G401.6 (cell line): ENCODE data around the gene TATDN2.
"Not testable (repeated sequence)": the region's sequence is repeated elsewhere in the genome, so short reads cannot be mapped to it uniquely, and the experiment has no call there.

Experiments used
- FAIRE-seq: peaks from 2 replicates; lab custom pipeline; 2012; peaks lifted over from hg19 to GRCh38; lab: Jason Lieb, UNC

TATDN2 gene

DNA sequence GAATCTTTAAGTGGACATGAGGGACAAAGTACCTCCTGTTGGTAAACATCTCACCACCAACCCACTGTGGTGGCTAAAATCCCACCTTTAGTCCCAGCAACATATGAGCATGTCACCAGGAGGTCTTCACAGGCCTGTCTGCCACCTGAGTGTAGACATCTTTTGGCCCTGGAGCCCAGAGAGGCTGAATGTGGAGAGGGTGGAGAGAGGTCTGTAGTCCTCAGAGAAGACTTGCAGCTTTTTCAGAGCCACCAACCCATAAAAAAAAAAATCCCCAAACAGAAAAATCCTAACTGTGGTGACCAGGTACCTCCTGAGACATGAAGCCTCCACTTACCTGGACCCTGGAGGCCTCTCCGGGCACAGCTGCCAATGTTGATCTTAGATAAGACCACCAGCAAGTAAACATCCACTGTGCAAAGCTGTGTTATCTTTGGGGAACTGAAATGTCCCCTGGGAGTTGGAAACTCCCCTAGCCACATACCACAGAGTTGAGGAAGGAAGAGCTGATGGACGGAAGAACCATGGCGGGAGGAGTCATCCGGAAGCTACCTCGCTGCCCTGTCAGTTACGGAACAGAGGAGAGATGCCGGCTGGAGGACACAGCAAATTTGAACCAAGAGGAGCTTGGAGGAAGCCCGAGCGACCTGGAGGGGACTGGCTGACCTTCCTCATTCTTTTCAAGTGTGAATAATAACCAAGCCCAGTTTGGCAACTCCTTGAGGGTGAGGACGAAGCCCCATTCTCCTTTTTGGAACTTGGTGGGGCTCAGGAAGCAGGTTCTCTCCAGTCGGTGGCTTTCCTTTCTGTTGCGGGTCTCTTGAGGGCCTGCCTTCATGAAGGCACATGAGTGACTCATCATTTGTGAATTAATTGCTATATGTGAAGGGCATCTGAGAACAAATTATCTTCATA lies 44.5 kb downstream of the TATDN2 start, which contains the start of gene GHRL:
TSS of gene GHRL (minus strand) at position 443 of the 915 bp plus-strand sequence. CDS start 2,767 bp downstream, outside the sequence.
- FAIRE-seq = no peak

DNA sequence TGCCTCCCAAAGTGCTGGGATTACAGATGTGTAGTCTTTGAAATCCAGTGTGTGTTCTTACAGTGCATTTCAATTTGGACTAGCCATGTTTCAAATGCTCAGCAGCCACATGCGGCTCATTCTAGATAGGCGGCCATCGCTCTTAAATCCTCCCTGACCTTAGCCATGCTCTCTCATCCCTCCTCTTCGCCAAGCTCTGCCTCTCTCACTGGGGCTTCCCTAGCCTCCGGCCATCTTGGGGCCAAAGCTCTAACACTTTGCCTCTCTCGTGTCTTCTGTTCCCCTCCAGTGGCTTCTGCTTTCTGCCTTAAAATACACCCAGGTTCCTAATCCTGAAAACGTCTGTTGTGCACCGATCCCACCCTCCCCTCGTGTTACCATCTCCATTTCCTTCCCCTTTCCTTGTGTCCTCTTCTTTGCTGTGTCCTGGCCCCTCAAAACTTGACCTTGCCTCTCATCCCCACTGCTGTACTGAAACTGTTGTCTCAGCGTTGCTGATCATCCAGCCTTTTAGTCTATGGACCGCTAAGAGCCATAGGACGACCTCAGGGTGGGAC lies 45.8 kb downstream of the TATDN2 start:
- no peak for FAIRE-seq

DNA sequence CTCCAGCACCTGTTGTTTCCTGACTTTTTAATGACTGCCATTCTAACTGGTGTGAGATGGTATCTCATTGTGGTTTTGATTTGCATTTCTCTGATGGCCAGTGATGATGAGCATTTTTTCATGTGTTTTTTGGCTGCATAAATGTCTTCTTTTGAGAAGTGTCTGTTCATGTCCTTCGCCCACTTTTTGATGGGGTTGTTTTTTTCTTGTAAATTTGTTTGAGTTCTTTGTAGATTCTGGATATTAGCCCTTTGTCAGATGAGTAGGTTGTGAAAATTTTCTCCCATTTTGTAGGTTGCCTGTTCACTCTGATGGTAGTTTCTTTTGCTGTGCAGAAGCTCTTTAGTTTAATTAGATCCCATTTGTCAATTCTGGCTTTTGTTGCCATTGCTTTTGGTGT lies 49.8 kb downstream of the TATDN2 start:
- FAIRE-seq = not testable (repeated sequence)

DNA sequence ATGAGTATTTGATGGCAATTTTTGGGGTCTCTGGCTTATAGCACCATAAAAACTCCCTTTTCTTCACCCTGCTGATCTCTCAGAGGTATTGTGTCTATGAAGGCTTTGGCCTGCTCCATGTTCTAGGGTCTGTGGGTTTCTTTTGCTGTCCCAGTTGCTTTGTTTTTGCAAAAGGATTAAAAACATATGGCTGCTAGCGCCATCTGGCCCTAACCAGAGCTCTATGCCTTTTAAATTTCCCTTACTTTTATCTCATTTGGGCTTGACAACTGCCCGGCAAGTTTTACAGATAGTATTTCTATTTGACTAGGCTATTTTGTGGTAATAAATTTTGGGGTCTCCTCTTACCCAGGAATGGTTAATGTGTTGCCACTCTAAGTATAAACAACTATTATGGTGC lies 50.9 kb downstream of the TATDN2 start:
- FAIRE-seq = no peak

DNA sequence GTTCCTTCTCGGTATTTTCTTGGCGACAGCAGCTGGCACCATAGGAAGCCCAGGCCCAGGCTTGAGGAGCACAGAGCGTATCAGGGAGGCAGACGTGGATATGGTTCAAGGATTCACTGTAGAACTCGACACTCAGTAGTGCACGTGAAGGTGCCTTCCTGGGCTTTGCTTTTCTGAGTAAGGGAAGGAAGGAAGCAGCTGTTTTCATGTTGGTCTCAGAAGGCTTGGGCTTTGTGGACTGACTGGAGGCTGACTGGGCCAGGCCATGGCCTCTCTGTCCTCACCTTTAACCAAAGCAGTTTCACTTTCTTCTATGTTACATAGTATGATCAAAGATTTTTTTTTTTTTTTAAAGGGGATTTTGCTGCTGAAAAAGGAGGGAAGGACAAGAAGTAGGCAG lies 51.4 kb downstream of the TATDN2 start:
- no peak for FAIRE-seq

DNA sequence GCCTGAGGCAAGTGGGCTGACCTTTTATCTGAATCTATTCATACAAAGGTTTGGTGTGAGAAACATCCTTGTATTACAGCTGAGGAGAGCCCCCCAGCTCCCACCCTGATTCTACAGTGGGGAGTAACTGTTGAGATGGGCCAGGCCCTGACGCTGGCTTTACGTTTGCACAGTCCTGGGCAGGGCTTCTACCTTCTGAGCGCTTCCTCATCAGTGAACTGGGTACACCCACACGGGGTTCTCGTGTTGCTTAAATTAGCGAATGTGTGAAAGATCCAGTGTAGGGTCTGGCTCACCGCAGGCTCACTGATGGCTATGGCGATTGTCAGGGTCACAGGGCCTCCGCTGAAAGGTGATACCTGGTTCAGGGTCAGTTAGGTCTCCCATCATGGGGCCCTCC lies 51.8 kb downstream of the TATDN2 start:
- FAIRE-seq = no peak

DNA sequence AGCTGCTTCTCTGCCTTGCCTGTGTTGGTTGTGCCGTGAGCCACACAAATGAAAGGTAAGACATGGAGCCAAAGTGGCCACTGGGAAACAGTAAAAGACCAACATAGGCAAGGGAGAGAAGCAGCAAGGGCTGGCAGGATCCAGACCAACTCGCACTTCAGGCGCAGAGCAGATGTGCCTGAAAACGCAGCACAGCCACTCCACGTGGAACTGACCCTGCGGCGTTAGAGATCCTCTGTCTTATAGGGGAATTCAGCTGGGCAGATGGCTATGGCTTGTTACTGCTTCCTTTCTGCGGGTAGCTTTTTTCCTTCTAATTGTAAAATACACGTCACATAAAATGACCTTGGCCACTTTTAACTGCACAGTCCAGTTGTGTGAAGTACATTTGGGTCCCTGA lies 54.8 kb downstream of the TATDN2 start:
- no peak for FAIRE-seq

DNA sequence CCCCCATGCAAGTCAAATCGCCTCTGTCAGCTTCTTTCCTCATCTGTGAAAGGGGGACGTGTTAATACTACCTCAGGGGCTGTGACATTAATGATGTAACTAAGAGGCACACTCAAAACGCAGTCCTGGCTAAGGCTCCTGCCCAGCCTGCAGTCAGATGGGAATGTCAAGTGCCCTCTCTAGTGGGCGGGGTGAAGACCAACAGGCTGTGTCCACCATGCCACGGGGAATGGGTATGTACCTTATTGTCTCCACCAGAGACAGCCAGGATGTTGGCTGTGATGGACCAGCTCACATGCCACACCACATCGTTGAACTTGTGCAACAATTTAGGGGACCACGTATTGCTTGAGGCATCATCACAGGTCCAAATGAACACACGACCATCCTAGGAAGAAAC lies 55.5 kb downstream of the TATDN2 start:
- FAIRE-seq = no peak

DNA sequence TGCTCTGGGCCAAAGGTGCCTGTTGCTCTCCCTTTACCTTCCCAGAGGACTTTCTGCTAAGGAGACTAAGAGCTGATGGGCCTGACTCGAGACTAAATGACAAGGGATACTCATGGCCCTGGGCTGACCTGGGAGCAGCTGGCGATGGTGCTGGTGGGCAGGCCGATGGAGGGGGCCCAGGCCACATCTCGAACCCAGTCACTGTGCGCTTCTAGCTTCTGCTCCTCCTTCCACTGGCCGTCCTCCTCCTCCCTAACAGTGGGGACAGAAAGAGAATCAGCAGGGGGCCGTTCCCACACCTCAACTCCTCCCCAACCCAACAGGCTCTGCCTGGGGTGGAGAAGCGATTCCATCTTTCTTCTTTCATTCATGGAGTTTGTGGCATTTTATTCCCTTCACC lies 56.6 kb downstream of the TATDN2 start:
- FAIRE-seq = no peak

DNA sequence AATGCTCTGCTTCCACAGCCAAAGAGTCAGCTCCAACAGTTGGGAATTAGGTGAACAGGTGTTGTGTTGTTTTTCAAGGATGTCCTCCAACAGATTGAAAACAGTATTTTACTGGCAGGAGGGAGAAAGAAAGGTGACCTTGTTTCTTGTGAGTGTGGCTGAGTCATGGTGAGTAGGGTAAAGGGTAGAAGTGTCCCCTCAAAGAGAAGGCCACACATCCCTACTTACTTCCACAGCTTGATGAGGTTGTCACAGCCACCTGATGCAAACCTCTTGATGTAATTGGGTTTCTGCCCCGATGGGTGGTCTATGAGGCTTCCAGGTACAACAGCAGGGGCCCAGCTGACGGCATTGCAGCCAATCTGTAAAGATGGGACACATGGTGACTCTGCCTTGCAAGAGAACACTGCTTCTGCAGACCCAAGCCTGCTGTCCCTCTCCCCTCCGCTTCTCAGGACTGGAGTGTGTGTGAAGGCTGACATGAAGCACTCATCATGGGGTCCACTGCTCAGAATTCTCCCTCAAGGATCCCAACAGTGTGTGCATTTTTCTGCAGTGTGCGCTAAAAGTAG lies 57.2 kb downstream of the TATDN2 start:
- FAIRE-seq = no peak

DNA sequence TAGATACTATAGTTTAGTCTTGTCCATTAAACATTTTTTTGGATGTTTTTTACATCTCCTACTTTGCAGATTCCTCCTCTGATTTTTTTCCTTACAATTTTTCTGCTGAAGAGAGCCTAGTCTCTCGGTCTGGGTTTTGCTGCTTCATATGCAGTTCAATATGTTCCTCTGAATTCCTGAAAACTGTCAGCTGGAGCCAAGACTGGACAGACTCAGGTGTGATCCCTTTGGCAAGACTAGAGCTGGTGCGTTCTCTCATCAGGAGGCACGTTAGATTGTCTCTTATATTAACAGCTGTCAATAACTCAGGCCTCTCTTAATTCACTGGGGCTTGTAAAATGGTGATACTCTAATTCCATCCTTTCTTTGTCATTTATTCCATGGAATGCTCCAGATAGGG lies 57.9 kb downstream of the TATDN2 start:
- no peak for FAIRE-seq

DNA sequence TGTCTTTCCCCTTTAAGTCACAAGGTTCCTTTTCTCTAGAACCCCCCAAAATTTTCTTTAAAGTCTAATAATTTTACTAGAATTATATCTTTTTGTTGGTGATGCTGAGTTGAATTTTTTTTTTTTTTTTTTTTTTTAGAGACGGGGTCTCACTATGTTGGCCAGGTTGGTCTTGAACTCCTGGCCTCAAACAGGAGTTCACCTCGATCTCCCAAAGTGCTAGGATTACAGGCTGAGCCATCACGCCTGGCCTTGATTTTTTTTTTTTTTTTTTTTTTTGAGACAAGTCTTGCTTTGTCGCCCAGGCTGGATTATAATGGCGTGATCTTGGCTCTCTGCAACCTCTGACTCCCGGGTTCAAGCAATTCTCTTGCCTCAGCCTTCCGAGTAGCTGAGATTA lies 60.4 kb downstream of the TATDN2 start:
- FAIRE-seq = no peak

DNA sequence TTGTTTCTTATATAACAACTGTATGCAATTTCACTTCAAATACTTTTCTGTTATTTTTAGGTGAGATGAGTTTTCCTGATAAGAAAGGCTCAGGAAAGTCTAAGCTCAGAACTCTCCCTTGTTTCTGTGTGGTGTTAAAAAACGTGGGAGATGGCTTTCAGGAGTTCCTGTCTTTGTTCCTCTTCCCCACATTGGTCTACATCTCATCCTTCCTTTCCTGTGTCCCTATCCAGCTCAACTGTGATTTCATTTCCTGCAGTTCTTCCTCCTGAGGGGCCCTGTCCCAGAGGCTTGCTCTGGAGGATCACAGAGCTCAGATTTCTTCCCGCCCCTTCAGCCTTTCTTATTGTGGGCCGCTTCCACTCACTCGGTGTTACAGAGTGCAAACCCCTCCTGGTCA lies 61.5 kb downstream of the TATDN2 start:
- FAIRE-seq = no peak

DNA sequence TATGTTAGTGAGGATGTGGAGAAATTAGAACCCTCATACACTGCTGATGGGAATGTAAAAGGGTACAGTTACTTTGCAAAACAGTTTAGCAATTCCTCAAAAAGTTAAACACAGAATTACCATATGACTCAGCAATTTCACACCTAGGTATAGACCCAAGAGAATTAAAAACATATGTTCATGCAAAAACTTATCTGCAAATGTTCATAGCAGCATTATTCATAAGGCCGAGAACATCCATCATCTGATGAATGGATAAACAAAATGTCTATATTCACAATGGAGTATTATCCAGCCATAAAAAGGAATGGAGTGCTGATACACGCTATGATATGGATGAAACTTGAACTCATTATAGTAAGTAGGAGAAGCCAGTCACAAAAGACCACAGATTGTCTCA lies 62.3 kb downstream of the TATDN2 start:
- no peak for FAIRE-seq

DNA sequence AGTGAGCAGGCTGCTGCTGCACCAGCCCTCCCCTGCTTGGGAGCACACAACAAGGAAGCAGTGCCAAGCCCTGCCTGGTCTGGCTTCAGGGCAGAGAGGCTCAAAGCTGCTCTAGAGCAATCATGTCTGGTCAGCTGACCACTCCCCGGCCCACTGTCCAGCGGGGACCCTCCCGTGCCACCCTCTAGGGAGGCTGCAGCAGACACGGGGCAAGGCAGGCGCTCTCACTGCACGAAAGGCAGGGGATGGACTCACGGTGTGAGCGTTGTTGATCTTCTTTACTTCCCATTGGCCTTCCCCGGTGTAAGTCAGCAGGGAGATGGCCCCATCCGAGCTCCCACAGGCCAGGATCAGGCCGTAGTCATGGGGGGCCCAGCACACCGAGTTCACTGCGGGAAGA lies 63.5 kb downstream of the TATDN2 start:
- no peak for FAIRE-seq

DNA sequence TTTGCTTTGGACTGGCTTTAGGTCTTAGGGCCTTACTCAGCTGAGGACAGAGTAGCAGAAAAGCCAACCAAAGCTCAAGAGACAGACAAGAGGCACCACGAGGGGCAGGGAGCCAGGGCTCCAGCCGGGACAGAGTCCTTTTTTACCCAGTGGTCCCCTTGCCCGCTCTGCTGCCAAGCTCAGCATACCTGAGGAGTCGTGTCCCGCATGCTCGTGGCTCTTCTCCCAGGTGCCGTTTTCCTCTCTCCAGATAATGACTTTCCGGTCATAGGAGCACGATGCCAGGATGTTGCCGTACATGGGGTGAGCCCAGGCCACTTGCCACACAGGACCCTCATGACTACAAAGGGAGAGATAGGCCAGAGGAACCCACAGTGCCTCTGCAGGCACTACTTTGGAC lies 64.1 kb downstream of the TATDN2 start:
- FAIRE-seq = no peak

DNA sequence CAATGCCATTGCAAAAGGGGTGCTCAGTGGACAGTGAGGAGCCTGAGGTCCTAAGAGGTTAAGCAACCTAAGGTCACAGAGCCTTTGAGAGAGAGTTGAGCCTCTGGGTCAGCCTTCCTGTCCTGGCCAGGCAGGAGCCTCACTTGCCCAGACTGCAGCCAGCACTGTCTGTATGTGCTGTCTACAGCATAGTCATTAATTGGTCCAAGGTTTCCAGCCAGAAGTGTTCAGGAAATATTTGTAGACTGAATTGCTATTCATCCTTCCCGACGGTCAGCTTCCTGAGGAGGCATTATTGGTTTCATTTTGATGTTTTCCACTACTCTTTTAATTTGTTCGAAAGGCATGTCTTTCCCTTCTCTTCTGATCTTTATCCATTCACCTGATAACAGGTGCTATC lies 64.6 kb downstream of the TATDN2 start:
- FAIRE-seq = no peak

DNA sequence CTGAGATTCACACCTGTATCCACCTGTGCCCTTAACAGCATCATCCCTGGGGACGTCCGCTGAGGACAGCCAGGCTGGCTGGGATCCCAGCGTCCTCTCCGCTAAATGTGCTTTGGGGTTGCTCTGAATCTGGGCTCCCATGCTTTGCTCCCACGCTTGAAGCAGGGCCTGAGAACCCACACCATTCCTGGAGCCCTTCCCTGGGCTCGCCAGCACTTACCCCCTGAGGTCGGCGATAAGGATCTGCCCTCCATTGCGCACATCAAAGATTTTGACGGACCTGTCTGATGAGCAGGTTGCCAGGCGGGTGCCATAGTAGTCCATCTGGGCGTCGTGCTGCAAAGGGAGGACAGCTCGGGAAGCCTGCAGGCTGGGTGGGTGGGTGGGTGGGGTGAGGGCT lies 66.8 kb downstream of the TATDN2 start:
- FAIRE-seq = no peak

DNA sequence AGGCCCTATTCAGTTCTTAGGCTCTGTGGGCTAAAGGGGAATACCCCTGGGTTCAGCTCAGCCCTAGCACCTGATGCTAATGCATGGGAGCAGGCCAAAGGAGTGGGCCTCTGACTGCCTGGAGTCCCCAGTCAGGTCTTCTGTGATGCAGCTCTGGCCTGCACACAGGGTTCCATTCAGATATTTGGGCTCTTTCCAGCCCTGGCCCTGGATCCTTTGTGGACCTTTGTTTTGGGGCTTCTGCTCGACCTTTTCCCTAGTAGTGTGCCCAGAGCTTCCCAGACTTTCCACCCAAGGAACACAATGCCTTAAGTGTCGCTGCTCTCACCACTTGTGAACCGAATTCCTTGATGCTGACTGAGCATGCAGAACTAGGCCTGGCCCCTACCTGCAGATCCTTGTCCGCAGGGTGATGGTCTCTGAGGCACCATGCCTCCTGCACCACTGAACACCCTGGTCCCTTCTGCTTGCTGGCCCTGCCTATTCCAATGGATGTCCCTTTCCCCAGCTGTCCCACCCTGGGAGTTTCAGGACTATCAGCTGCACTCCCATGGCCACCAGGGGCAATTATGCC lies 67.6 kb downstream of the TATDN2 start:
- FAIRE-seq = no peak

DNA sequence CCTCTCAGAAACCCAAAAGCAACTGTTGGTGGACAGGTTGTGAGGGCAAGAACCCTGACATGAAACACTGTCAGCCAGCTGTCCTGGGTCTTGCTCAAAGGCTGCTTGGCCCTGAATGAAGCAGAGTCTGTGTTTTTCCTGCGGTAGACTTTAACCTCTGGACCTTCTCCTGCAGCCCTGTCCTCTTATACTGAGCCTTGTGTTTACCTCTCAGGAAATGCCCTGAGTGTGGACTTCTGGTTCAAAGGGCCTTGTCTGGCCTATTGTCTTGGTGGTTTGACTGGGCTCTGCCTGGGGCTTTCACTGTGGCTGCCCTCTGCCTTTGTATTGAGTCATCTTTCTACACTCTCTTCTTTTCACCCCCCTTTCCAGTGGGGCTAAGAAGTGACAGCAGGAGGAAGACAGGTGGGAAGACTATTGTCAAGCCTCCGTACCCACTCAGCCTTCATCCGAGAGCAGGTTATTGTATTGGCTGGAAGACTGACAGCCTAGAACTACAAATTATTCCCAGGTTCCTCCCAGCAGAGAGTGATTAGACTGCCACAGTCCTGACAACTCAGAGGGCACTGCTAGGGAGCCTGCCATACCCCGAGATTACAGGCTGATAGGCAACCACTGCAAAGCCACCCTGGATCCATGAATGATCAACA lies 69.2 kb downstream of the TATDN2 start:
- no peak for FAIRE-seq

DNA sequence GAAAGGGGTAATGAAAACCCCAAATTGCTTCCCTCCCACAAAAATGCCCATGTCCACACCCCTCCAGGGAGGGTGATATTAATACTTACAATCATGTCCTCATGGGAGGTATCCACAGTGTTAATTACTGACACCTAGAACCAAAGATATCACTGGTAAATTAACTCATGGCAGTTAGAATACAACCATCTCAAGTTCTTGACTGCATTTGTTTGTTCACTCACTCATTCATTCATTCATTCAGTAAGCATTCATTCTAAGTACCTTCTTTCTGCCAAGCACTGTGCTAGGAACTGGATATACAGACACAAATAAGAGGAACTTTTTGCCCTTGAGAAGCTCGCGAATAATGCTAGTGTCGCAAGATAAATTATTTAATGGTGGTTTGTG lies 69.7 kb downstream of the TATDN2 start:
- no peak for FAIRE-seq

DNA sequence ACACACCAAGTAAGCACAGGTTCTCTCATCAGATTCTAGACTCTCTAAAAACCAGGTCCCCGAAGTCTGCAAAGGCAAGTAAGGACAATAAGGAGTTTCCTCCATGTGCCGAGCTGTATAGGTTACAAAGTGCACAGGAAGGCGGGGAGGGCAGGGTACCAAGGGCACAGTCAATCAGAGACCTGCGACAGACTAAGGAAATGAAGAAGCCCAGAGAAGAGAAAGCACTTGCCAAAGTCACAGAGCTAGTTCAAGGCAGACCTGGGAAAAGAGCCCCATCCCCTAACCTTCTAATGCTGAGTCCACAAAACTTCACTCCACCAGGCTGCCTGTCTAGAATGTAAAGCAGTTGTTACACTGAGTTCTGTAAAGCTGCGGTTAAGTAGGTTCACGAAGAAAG lies 71.0 kb downstream of the TATDN2 start:
- FAIRE-seq = no peak

DNA sequence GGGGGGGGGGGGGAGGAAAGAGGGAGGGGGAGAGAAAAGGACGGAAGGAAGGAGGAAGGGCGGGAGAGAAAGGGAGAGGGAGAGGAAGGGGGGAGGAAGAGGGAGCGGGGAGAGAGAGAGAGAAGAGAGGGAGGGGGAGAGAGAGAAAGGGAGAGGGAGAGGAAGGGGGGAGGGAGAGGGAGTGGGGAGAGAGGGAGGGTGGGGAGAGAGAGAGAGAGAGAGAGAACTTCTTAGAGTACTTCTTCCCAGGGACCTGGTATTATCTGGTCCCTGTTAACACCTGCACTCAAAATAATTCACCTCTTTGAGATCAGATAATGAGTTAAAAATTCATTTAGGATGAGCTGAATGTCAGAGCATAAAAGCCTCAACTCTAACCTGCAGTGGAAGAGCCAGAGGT lies 71.5 kb downstream of the TATDN2 start:
- no peak for FAIRE-seq
